Ecto neural progenitor cell (in vitro differentiated cells): ENCODE data around the gene PTCD3.

Source experiments
- DNase-seq: peaks from one replicate; pipeline ENCODE4 v3.0.0-alpha.2; 2018; ENCODE audit warnings: low spot score

PTCD3 gene

GRCh38 chr2:86082756-86083155 is 23.3 kb upstream of the PTCD3 start:
- DNase-seq = no peak

GRCh38 chr2:86087936-86088850 is 17.8 kb upstream of the PTCD3 start:
- no peak for DNase-seq

GRCh38 chr2:86094229-86094628 is 11.8 kb upstream of the PTCD3 start:
- no peak for DNase-seq

- no peak for DNase-seq
Observed at GRCh38 chr2:86097114-86097896, 8.7 kb upstream of the PTCD3 start.

GRCh38 chr2:86097913-86098312 is 8.1 kb upstream of the PTCD3 start:
- DNase-seq = no peak

GRCh38 chr2:86102157-86102556 is 3.9 kb upstream of the PTCD3 start:
- DNase-seq = no peak

GRCh38 chr2:86105252-86105968 is 625 bp upstream of the PTCD3 start, which contains the start of gene POLR1A:
TSS of gene POLR1A (minus strand) at chr2:86105886. CDS start at chr2:86105776, 110 bp downstream.
- peak; percentile 92 for DNase-seq

- DNase-seq = no peak
Observed at GRCh38 chr2:86107031-86107430, 996 bp downstream of the PTCD3 start.

GRCh38 chr2:86118130-86118529 is 12.1 kb downstream of the PTCD3 start:
- no peak for DNase-seq

- DNase-seq = no peak
Observed at GRCh38 chr2:86123328-86123925, 17.4 kb downstream of the PTCD3 start.

GRCh38 chr2:86124683-86125082 is 18.6 kb downstream of the PTCD3 start:
- no peak for DNase-seq

GRCh38 chr2:86134709-86135108 is 28.7 kb downstream of the PTCD3 start:
- no peak for DNase-seq

- no peak for DNase-seq
Observed at GRCh38 chr2:86135653-86136052, 29.6 kb downstream of the PTCD3 start.

GRCh38 chr2:86136141-86136540 is 30.1 kb downstream of the PTCD3 start:
- DNase-seq = no peak

- DNase-seq = no peak
Observed at GRCh38 chr2:86138736-86139625, 32.9 kb downstream of the PTCD3 start.

GRCh38 chr2:86139981-86140380 is 33.9 kb downstream of the PTCD3 start:
- no peak for DNase-seq

GRCh38 chr2:86140969-86141392 is 34.9 kb downstream of the PTCD3 start:
- DNase-seq = no peak

GRCh38 chr2:86142436-86143257 is 36.6 kb downstream of the PTCD3 start:
- DNase-seq = no peak

- no peak for DNase-seq
Observed at GRCh38 chr2:86143307-86143706, 37.3 kb downstream of the PTCD3 start.
